ENCODE data around the gene LGALS8.

- TF ChIP-seq CTCF (conservative IDR thresholded peaks at IDR 0.05; ENCODE audit: low read depth, low read length) (no peak), CEBPB (IDR thresholded peaks at IDR 0.05; ENCODE audit: low read depth, low read length) (no peak), BHLHE40 (IDR thresholded peaks at IDR 0.05; ENCODE audit: low read depth, low read length) (peak; percentile 44; the same call in 1 of the 2 replicates), POLR2A (IDR thresholded peaks at IDR 0.05; ENCODE audit: low read depth, low read length) (no peak)
These were observed 21.2 kb upstream of the LGALS8 start for GRCh38 chr1:236502579-236502971.

Measured in IMR-90 (cell line).